HepG2 (cell line): ENCODE measurements around the gene SLC23A2. TPM values are rescaled to one million over a fixed set of nuclear protein-coding genes. Genes with fewer than 3 reads are reported as not detected.
A peak's percentile ranks its signal among the peaks of the same experiment; 100 is the strongest.

ENCODE experiments used
- PRDM4 ChIP-seq: sonication (generic); formaldehyde crosslinking; IDR thresholded peaks from 2 replicates; pipeline ENCODE4 v1.9.0; 2021; ENCODE audit warnings: missing genetic modification reagents, borderline replicate concordance
- TIGD3 ChIP-seq: sonication (generic); formaldehyde crosslinking; IDR thresholded peaks from 2 replicates; pipeline ENCODE4 v1.5.1; 2020; ENCODE audit warnings: mild to moderate bottlenecking, missing genetic modification reagents, borderline replicate concordance
- ZNF317 ChIP-seq: sonication (generic); formaldehyde crosslinking; IDR thresholded peaks from 2 replicates; pipeline ENCODE4 v1.5.0; 2020; ENCODE audit warnings: mild to moderate bottlenecking, missing genetic modification reagents
- ZNF318 ChIP-seq: sonication (generic); formaldehyde crosslinking; IDR thresholded peaks from 2 replicates; pipeline ENCODE4 v1.4.0; 2020; ENCODE audit warnings: mild to moderate bottlenecking, missing genetic modification reagents
- polyA plus RNA-seq, 8 experiments: library from polyadenylated mRNA; depleted of rRNA in 3 of 8; stranded (reverse) in 7 of 8; unstranded in 1 of 8; fragments of >200 nt; fragmentation: Illumina TruSeq in 4 of 8; extraction: Trizol in 4 of 8; gene quantifications; 2 replicates each; pipeline versions ENCODE4 v1.2.1 to v1.2.3, GENCODE V29; 2011 to 2016; ENCODE audit warnings: low read depth in 4 of 8, missing spikeins in 1 of 8, mixed read lengths in 1 of 8; ENCODE audit not compliant: insufficient read depth in 1 of 8
- total RNA-seq, 5 experiments: library from RNA; depleted of rRNA; stranded (reverse); fragments of >200 nt; fragmentation: Illumina TruSeq; extraction: Trizol; gene quantifications; 2 replicates each; pipeline ENCODE4 v1.2.3, GENCODE V29; 2016; ENCODE audit warnings: low read depth in 1 of 5

Gene SLC23A2
- total and polyA plus RNA-seq, 2 of the 13 experiments (the other 11 are each of a cell fraction or from before 2014, with no cell fraction given): 42.2 to 51.2 TPM

GRCh38 chr20:4947817-4948559, 53.3 kb downstream of the SLC23A2 start (continued):
- TF ChIP-seq ZNF318 (CRISPR knock-in tag): no peak
- TF ChIP-seq TIGD3 (CRISPR knock-in tag): 0 out of 2 replicates have a peak, but pooled peaks have one; percentile 21
- TF ChIP-seq ZNF317 (CRISPR knock-in tag): no peak
- no peak for TF ChIP-seq PRDM4
